ENCODE measurements around the gene IL4I1.

The IL4I1 gene

DNA sequence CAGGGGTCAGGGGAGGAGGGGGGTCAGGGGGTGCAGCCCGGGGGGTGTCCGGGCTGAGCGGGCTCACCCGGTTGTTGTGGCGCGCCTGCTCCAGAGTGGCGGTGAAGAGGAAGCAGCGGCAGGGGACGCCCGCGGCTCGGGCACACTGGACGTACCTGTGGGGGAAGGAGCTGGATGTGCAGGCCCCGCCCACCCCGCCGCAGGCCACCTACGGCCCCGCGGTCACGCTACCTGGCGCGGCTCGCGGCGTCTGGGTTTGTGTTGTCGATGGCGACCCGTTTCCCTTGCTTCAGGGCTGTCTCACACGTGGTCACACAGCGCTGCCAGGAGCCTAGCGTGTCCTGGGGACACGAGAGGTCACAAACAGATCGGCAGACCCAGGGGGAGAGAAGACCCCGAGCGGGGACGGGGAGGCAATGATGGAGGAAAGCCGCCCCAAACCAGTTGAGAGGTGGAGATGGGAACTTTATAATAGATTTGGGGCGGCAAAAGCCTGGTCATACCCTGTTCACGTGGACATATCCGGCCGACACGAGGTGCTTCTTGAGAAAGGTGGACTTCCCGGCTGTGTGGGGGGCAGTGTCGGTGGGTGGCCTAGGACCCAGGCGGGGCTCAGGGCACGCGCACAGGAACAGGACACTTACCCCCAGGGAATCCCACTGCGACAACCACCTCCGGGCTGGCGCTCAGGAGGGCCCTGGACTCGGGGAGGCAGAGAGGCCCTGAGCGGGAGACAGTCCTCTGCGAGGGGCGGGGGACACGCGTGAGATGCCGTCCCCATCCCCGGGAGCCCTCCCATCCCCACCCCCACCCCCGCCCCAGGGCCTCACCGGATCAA, 34.9 kb downstream of the IL4I1 start:
- H3K4me3 ChIP-seq (ENCODE audit: low read depth, low read length): no peak overlapping the region
- no peak for DNase-seq (ENCODE audit: low read depth)
- TF ChIP-seq, protein P1, sequence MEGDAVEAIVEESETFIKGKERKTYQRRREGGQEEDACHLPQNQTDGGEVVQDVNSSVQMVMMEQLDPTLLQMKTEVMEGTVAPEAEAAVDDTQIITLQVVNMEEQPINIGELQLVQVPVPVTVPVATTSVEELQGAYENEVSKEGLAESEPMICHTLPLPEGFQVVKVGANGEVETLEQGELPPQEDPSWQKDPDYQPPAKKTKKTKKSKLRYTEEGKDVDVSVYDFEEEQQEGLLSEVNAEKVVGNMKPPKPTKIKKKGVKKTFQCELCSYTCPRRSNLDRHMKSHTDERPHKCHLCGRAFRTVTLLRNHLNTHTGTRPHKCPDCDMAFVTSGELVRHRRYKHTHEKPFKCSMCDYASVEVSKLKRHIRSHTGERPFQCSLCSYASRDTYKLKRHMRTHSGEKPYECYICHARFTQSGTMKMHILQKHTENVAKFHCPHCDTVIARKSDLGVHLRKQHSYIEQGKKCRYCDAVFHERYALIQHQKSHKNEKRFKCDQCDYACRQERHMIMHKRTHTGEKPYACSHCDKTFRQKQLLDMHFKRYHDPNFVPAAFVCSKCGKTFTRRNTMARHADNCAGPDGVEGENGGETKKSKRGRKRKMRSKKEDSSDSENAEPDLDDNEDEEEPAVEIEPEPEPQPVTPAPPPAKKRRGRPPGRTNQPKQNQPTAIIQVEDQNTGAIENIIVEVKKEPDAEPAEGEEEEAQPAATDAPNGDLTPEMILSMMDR (IDR thresholded peaks at IDR 0.05; ENCODE audit: low read depth, low read length, missing control alignments): no peak

DNA sequence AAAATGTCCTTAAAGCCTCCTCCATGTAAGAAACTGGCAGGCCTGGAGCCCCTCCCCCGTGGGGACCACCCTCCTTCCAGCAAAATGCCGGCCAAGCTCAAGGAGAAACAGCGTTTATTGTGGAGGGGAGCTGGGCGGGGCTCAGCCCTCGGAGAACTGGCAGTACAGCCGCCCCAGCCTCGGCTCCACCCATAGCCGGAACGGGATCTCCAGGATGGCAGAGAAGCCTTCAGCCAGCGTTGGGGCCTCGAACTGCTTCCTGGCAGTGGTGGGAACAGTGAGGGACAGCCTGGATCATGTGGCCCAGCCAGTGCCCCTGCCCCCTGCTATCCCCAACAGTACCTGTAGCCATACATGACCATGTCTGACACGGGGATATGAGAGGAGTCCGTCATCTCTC, 35.6 kb downstream of the IL4I1 start:
- H3K4me3 ChIP-seq (ENCODE audit: low read depth, low read length): no peak overlapping the region
- no peak for DNase-seq (ENCODE audit: low read depth)
- TF ChIP-seq, protein P1 (IDR thresholded peaks at IDR 0.05; ENCODE audit: low read depth, low read length, missing control alignments): no peak

- H3K4me3 ChIP-seq (ENCODE audit: low read depth, low read length): no peak overlapping the region
- TF ChIP-seq, protein P1 (IDR thresholded peaks at IDR 0.05; ENCODE audit: low read depth, low read length, missing control alignments): no peak
- no peak for DNase-seq (ENCODE audit: low read depth)
Observed at GRCh38 chr19:49860336-49861102, 36.2 kb downstream of the IL4I1 start.

GRCh38 chr19:49859682-49860335, 36.9 kb downstream of the IL4I1 start:
- no peak overlapping the region for H3K4me3 ChIP-seq (ENCODE audit: low read depth, low read length)
- TF ChIP-seq, protein P1 (IDR thresholded peaks at IDR 0.05; ENCODE audit: low read depth, low read length, missing control alignments): no peak
- DNase-seq (ENCODE audit: low read depth): no peak

DNA sequence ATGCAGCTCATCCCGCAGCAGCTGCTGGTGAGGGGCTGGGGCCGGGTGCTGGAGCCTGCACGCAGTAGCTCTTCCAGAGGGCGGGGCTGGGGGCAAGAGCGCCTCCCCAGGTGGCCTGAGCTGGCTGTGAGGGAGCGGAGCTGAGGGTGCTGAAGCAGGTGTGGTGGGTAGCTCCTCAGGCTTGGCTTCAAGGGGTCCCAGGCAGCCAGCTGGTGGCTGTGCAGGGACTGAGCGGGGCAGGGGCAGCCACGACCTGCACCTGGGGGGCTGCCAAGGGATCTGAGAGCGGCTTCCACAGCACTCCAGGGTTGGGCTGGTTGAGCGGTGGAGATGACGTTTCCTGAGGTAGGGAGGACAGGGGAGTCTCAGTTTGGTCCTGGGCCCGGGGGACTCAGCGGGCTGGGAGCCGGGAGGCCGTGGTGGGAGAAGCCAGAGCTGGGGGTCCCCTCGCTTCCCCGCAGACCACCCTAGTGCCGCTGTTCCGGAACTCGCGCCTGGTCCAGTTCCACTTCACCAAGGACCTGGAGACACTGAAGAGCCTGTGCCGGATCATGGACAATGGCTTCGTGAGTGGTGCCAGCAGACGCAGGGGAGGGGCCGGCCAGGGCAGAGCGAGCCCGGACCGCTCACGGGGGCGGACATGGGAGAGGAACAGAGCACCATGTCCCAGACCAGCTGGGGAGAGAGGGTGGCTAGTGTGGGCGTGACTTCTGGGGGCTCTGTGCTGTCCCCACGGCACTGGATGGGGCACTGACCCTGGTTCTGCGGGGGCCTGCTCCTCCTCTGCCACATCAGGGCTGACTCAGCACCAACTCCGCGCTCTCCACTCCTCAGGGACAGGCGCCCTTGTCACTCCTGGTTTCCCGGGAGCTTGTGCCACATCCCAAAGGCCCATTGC, 38.4 kb downstream of the IL4I1 start:
- DNase-seq (ENCODE audit: low read depth): no peak
- no peak overlapping the region for H3K4me3 ChIP-seq (ENCODE audit: low read depth, low read length)
- TF ChIP-seq, protein P1 (IDR thresholded peaks at IDR 0.05; ENCODE audit: low read depth, low read length, missing control alignments): no peak

DNA sequence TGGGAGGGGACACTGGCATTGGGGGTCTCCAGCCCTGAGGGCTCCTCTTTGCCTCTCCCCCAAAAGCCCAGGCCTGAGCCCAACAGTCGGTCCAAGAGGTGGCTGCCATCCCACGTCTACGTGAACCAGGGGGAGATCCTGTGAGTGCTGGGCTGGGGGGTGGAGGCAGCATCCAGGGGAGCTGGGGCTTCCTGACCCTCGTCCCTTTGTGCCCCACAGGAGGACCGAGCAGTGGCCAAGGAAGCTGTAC, 38.9 kb downstream of the IL4I1 start:
- no peak overlapping the region for H3K4me3 ChIP-seq (ENCODE audit: low read depth, low read length)
- DNase-seq (ENCODE audit: low read depth): no peak
- TF ChIP-seq, protein P1 (IDR thresholded peaks at IDR 0.05; ENCODE audit: low read depth, low read length, missing control alignments): no peak
